Stomach (tissue), 4 donors: ENCODE data around the gene NAPB.

ENCODE experiments used
- CTCF ChIP-seq, 7 experiments: fragments of 450-650 bp in 4 of 7; fragments of 200-600 bp in 3 of 7; sonication (generic) in 3 of 7; IDR thresholded peaks; one replicate each; pipeline ENCODE4 v1.5.1; 2016 to 2019; ENCODE audit warnings: antibody characterized with exemption in 7 of 7, control low read depth in 2 of 7, mild to moderate bottlenecking in 1 of 7
- EP300 ChIP-seq: sonication (generic); formaldehyde crosslinking; IDR thresholded peaks from one replicate; pipeline ENCODE4 v1.6.1; 2017; ENCODE audit warnings: antibody characterized with exemption
- POLR2A ChIP-seq, 4 donors: fragments of 450-650 bp; IDR thresholded peaks; one replicate each; pipeline ENCODE4 v1.6.1; 2016; ENCODE audit warnings: antibody characterized with exemption in 4 of 4, control low read depth in 2 of 4, mild to moderate bottlenecking in 1 of 4, moderate library complexity in 1 of 4
- POLR2AphosphoS5 ChIP-seq, 3 donors: sonication (generic); formaldehyde crosslinking; IDR thresholded peaks; one replicate each; pipeline ENCODE4 v1.6.1; 2016; ENCODE audit warnings: antibody characterized with exemption in 3 of 3

- TF ChIP-seq CTCF (IDR thresholded peaks at IDR 0.05), result no peak
- TF ChIP-seq POLR2A (IDR thresholded peaks at IDR 0.05), result no peak
- no peak for TF ChIP-seq EP300
- no peak for TF ChIP-seq POLR2AphosphoS5 (IDR thresholded peaks at IDR 0.05)
These were observed 53.5 kb downstream of the NAPB start for GRCh38 chr20:23367770-23368169.
